Spleen (tissue), 7 donors: ENCODE data around the gene DENND1A.

Source experiments
- CTCF ChIP-seq, 11 experiments: fragments of 200-600 bp in 7 of 11; fragments of 450-650 bp in 4 of 11; sonication (generic) in 4 of 11; IDR thresholded peaks in 8 of 11; conservative IDR thresholded peaks in 3 of 11; 1 replicate in 7 of 11; 2 replicates in 4 of 11; pipeline versions ENCODE4 v1.4.0 to v1.8.0; 2016 to 2021; ENCODE audit warnings: antibody characterized with exemption in 11 of 11, inconsistent platforms in 4 of 11, mild to moderate bottlenecking in 1 of 11
- POLR2A ChIP-seq, 3 donors: fragments of 450-650 bp; IDR thresholded peaks; one replicate each; pipeline ENCODE4 v1.5.1; 2017; ENCODE audit warnings: antibody characterized with exemption in 3 of 3, mild to moderate bottlenecking in 1 of 3
- POLR2AphosphoS5 ChIP-seq, 3 donors: sonication (generic); formaldehyde crosslinking; IDR thresholded peaks; one replicate each; pipeline ENCODE4 v1.5.1; 2017; ENCODE audit warnings: antibody characterized with exemption in 3 of 3
- donor health status: DM: no; HTN: no; CAD: no; lungs with moderate emphysema.
- donor health status: DM: no; HTN: no; CAD: no.
- donor health status: DM: no; HTN: no; CAD: no.

- TF ChIP-seq POLR2A (IDR thresholded peaks at IDR 0.05): no peak
- TF ChIP-seq POLR2AphosphoS5 (IDR thresholded peaks at IDR 0.05): no peak
- TF ChIP-seq CTCF (IDR thresholded peaks at IDR 0.05 in 8 of 11, conservative IDR thresholded peaks at IDR 0.05 in 3 of 11): no peak
These were observed 123.1 kb downstream of the DENND1A start for GRCh38 chr9:123806829-123807228.
